Psoas muscle (tissue), 8 donors: ENCODE measurements around the gene SNX8. TPM values are rescaled to one million over a fixed set of nuclear protein-coding genes. Genes with fewer than 3 reads are reported as not detected.

ENCODE experiments used
- ATAC-seq, 4 donors: fragments of 200-7000 bp; cut with Tn5 transposase; one replicate each; pipeline ENCODE4 v1.9.1; 2020; ENCODE audit warnings: moderate library complexity in 3 of 4, mild to moderate bottlenecking in 2 of 4
- DNase-seq, 2 donors: peaks; one replicate each; pipeline ENCODE4 v3.0.0-alpha.2; 2020
- H3K27ac ChIP-seq: fragments of 200-600 bp; one replicate; pipeline ENCODE4 v1.8.0; 2022
- H3K27me3 ChIP-seq, 3 donors: fragments of 200-600 bp in 1 of 3; one replicate each; pipeline versions ENCODE4 v1.6.1 to v1.8.0; 2013 to 2022; ENCODE audit warnings: low read length in 2 of 3, mild to moderate bottlenecking in 2 of 3, moderate library complexity in 1 of 3; ENCODE audit not compliant: insufficient read depth in 3 of 3
- H3K36me3 ChIP-seq, 2 donors: fragments of 200-600 bp in 1 of 2; one replicate each; pipeline versions ENCODE4 v1.6.1 to v1.8.0; 2013 to 2022; ENCODE audit warnings: low read depth in 1 of 2, mild to moderate bottlenecking in 1 of 2, moderate library complexity in 1 of 2; ENCODE audit not compliant: insufficient read depth in 1 of 2
- H3K4me1 ChIP-seq: fragments of 200-600 bp; one replicate; pipeline ENCODE4 v1.8.0; 2022
- H3K4me3 ChIP-seq: fragments of 200-600 bp; one replicate; pipeline ENCODE4 v1.8.0; 2022; ENCODE audit warnings: mild to moderate bottlenecking
- H3K9me3 ChIP-seq: fragments of 200-600 bp; one replicate; pipeline ENCODE4 v1.8.0; 2022
- whole genome bisulfite sequencing, 3 donors: extraction: QIAGEN DNeasy Blood & Tissue Kit; methylation state at CpG; one replicate each; pipeline versions ENCODE4 v1.1.6 to v1.1.7; 2013; 5-methylcytosine and 5-hydroxymethylcytosine counted together
- intact Hi-C, 2 donors: fragments of 100-400 bp; cut with DNase I; formaldehyde crosslinking; loops; one replicate each; pipeline versions ENCODE4 v1.11.0 to v1.14.2; 2022
- polyA plus RNA-seq, 3 donors: library from polyadenylated mRNA; stranded (reverse); fragments of 200-250 nt; gene quantifications; one replicate each; pipeline ENCODE4 v1.2.3, GENCODE V29; 2013
- total RNA-seq, 4 donors: library from RNA; stranded (reverse); fragmentation: NEBNext Ultra II Directional in 2 of 4; extraction: Animal tissue kit (Norgen Biotek cat#: 25700) in 2 of 4; gene quantifications; one replicate each; pipeline versions ENCODE4 v1.2.1 to v1.2.4, GENCODE V29; 2021 to 2023
- TF ChIP-seq, protein P1 (sequence below): fragments of 200-600 bp; IDR thresholded peaks from one replicate; pipeline ENCODE4 v1.8.0; 2022; ENCODE audit warnings: antibody characterized with exemption
- donor health status: healthy with polysubstance abuse.
- donor health status: DM: no; HTN: no; CAD: no; lungs with moderate emphysema.
- donor health status: Bipolar disorder and iron deficiency.
- donor health status: healthy.
- donor health status: DM: yes; HTN: yes; CAD: no.
- donor health status: DM: no; HTN: no; CAD: no.
- donor health status: DM: no; HTN: no; CAD: no.
- donor health status: DM: yes; HTN: yes; CAD: no.

Gene SNX8
- total and polyA plus RNA-seq, 7 donors, result 8.4 to 25.1 (median 14.3) TPM

DNA sequence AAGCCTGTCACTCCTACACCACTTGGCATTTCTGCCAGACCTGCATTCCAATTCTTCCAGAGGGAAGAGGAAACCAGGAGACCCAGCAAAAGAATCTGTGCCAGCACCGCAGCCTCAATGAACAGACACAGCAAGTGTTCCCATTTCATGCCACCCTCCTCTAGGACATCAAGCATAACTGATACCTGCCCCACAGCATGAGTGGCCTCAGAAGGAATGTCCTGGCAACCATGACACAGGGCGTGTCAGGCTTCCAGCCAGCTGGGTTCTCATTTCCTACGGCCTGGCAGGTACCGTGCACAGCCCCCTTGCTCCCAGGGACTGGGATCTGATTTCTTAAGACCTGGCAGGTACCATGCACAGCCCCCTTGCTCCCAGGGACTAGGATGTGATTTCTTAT is 89.3 kb downstream of the SNX8 start:
- Histone ChIP-seq H3K4me1 (peaks cover 22% of the 10 kb centered on the region), H3K9me3 (no peaks in the 10 kb centered on the region), H3K4me3 (peak overlapping the region; percentile 15), H3K36me3 (peaks cover 0 to 74% of the 10 kb centered on the region in 2 donors), H3K27me3 (no peaks in the 10 kb centered on the region), H3K27ac (peak overlapping the region; percentile 75)
- WGBS, 3 donors, result 29 to 37% (median 33%) methylated on average over 4 of the region's 4 CpGs
- TF ChIP-seq, protein P1, sequence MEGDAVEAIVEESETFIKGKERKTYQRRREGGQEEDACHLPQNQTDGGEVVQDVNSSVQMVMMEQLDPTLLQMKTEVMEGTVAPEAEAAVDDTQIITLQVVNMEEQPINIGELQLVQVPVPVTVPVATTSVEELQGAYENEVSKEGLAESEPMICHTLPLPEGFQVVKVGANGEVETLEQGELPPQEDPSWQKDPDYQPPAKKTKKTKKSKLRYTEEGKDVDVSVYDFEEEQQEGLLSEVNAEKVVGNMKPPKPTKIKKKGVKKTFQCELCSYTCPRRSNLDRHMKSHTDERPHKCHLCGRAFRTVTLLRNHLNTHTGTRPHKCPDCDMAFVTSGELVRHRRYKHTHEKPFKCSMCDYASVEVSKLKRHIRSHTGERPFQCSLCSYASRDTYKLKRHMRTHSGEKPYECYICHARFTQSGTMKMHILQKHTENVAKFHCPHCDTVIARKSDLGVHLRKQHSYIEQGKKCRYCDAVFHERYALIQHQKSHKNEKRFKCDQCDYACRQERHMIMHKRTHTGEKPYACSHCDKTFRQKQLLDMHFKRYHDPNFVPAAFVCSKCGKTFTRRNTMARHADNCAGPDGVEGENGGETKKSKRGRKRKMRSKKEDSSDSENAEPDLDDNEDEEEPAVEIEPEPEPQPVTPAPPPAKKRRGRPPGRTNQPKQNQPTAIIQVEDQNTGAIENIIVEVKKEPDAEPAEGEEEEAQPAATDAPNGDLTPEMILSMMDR, result no peak
- peak; percentile 88 to 94 (median 91) for ATAC-seq
- intact Hi-C loops, result no loop called here
- peak in 1 of 2 donors; percentile 73 for DNase-seq

DNA sequence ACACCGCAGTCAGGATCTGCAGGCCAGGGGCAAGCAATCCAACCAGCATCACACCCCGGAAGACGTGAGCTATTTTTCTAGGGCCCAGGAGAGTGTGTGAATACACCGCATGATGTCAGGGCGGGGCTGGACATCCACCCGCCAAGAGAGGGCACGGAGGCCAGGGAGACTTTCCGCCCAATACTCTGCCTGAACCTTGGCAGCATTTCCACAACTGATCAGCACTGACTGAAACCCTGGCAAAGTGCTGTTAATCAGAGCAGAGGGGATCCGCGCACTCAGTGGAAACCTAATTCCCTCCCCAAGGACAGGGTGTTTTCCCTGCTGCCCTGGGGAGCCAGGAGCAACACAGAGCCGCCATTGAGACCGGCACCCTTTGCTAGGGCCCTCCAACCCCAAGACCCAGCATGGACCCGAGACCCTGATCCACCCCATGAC is 89.7 kb downstream of the SNX8 start:
- no peaks in the 10 kb centered on the region for H3K27me3 ChIP-seq
- H3K36me3 ChIP-seq, result peaks cover 0 to 70% of the 10 kb centered on the region in 2 donors
- H3K9me3 ChIP-seq, result no peaks in the 10 kb centered on the region
- H3K4me3 ChIP-seq, result peak overlapping the region; percentile 15
- DNase-seq (no peak), ATAC-seq (peak; percentile 46 to 79 (median 67))
- intact Hi-C loops, result no loop called here
- H3K27ac ChIP-seq, result peak overlapping the region; percentile 75
- peaks cover 22% of the 10 kb centered on the region for H3K4me1 ChIP-seq
- 35 to 65% (median 41%) methylated on average over 13 of the region's 13 CpGs for WGBS, 3 donors
- TF ChIP-seq, protein P1, result no peak

DNA sequence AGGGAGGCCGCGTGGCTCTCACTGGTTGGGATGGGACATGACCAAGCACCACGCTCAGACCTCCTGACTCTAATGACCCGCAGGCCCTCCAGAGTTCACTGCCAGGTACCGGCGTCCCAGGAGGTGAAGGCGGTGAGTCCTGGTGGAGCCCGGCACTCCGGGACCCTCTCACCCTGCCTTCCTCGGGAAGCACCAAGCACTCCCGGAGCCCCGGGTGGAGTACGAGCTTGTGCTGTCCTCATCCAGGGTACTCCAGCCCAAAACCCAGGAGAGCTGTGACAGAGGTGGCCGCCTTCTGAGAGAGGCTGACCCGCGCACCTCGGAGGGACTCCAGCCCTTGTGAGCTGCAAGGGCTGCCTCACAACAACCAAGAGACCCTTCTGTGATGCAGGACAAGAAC is 90.9 kb downstream of the SNX8 start:
- no peak overlapping the region for H3K27ac ChIP-seq
- H3K9me3 ChIP-seq, result no peaks in the 10 kb centered on the region
- peaks cover 22% of the 10 kb centered on the region for H3K4me1 ChIP-seq
- intact Hi-C loops, result no loop called here
- 93 to 96% (median 95%) methylated on average over 17 of the region's 17 CpGs for WGBS, 3 donors
- no peaks in the 10 kb centered on the region for H3K27me3 ChIP-seq
- no peak for ATAC-seq
- H3K36me3 ChIP-seq, result peaks cover 0 to 67% of the 10 kb centered on the region in 2 donors
- no peak for DNase-seq
- TF ChIP-seq, protein P1, result no peak
- H3K4me3 ChIP-seq, result no peak overlapping the region

DNA sequence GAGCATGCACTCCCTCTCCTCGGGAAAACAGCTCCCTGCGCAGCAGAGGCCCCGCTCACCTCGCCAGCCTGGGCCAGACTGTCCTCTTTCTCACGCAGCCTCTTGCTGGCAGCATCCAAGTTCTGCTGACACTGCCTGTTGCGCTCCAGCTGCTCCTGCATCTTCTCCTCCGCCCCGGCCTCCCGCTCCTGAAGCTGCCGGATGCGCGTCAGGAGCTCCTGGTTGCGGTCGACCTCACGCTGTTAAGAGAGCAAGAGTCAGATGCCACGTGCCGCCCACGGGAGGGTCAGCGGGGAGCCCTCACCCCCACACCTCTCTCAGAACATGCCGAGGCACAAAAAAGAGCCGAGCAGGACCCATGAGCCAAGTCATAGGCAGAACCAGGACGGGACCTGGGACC is 91.7 kb downstream of the SNX8 start:
- TF ChIP-seq, protein P1, result no peak
- no peaks in the 10 kb centered on the region for H3K27me3 ChIP-seq
- H3K36me3 ChIP-seq, result peaks cover 0 to 64% of the 10 kb centered on the region in 2 donors
- intact Hi-C loops, result no loop called here
- H3K4me1 ChIP-seq, result peaks cover 22% of the 10 kb centered on the region
- H3K27ac ChIP-seq, result no peak overlapping the region
- ATAC-seq (no peak), DNase-seq (no peak)
- no peak overlapping the region for H3K4me3 ChIP-seq
- no peaks in the 10 kb centered on the region for H3K9me3 ChIP-seq
- WGBS, 3 donors, result 92 to 98% (median 95%) methylated on average over 22 of the region's 22 CpGs

DNA sequence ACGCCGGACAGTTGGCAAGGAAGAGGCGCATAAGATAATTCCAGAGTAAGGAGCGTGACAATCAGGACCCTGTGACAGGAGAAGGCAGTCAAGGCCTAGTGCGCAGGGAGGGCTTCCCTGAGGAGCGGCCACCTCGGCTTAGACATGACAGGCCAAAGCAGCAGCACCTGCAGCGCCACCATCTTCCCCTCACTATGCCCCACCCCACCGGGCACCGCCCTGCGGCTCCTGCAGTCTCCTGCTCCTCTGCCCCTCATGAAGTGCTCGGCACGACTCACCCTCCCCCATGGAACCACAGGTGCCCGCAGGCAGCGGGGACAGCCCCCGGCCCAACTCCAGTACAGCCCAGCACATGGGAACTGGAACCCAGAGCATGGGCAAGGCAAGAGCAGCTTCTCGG is 93.3 kb downstream of the SNX8 start:
- DNase-seq, result no peak
- H3K36me3 ChIP-seq, result peaks cover 0 to 69% of the 10 kb centered on the region in 2 donors
- no peaks in the 10 kb centered on the region for H3K27me3 ChIP-seq
- no peaks in the 10 kb centered on the region for H3K9me3 ChIP-seq
- ATAC-seq, result no peak
- H3K4me1 ChIP-seq, result peaks cover 22% of the 10 kb centered on the region
- no peak overlapping the region for H3K4me3 ChIP-seq
- WGBS, 3 donors, result 88 to 98% (median 89%) methylated on average over 16 to 17 of the region's 17 CpGs
- intact Hi-C loops, result no loop called here
- TF ChIP-seq, protein P1, result no peak
- H3K27ac ChIP-seq, result no peak overlapping the region
